CD4-positive, alpha-beta T cell treated with Interleukin-17A for 4 hours (primary cell): Measurements from ENCODE around the gene LATS2.

Experiments
- DNase-seq: peaks from one replicate; pipeline ENCODE4 v3.0.0-alpha.2; 2020; ENCODE audit warnings: mixed read lengths

The LATS2 gene

GRCh38 chr13:21061029-21061763 is at the start of gene LATS2:
Gene LATS2, minus strand, starts transcription at chr13:21061586. Its CDS starts 15,560 bp downstream, at chr13:21046026.
- DNase-seq, result peak; percentile 60

- DNase-seq, result no peak
Measured at GRCh38 chr13:21109168-21109567, 47.8 kb upstream of the LATS2 start.

GRCh38 chr13:21106089-21106488 is 44.7 kb upstream of the LATS2 start:
- DNase-seq, result no peak

GRCh38 chr13:21104199-21105019 is 43.0 kb upstream of the LATS2 start:
- no peak for DNase-seq

- no peak for DNase-seq
Measured at GRCh38 chr13:21101865-21102576, 40.6 kb upstream of the LATS2 start.

- DNase-seq, result no peak
Measured at GRCh38 chr13:21100994-21101757, 39.8 kb upstream of the LATS2 start.

GRCh38 chr13:21100211-21100610 is 38.8 kb upstream of the LATS2 start:
- DNase-seq, result no peak

GRCh38 chr13:21095311-21095710 is 33.9 kb upstream of the LATS2 start:
- DNase-seq, result no peak

GRCh38 chr13:21089830-21090229 is 28.4 kb upstream of the LATS2 start:
- DNase-seq, result no peak

GRCh38 chr13:21088534-21088933 is 27.1 kb upstream of the LATS2 start:
- DNase-seq, result no peak

- no peak for DNase-seq
Measured at GRCh38 chr13:21086929-21087328, 25.5 kb upstream of the LATS2 start.

GRCh38 chr13:21081926-21082325 is 20.5 kb upstream of the LATS2 start:
- no peak for DNase-seq

GRCh38 chr13:21080593-21080891 is 19.2 kb upstream of the LATS2 start:
- DNase-seq, result no peak

GRCh38 chr13:21079761-21080592 is 18.6 kb upstream of the LATS2 start:
- no peak for DNase-seq

GRCh38 chr13:21079221-21079620 is 17.8 kb upstream of the LATS2 start:
- DNase-seq, result no peak

GRCh38 chr13:21078501-21078900 is 17.1 kb upstream of the LATS2 start:
- DNase-seq, result no peak

- no peak for DNase-seq
Measured at GRCh38 chr13:21077788-21078353, 16.5 kb upstream of the LATS2 start.

- no peak for DNase-seq
Measured at GRCh38 chr13:21077076-21077787, 15.8 kb upstream of the LATS2 start.

GRCh38 chr13:21076253-21076652 is 14.9 kb upstream of the LATS2 start:
- no peak for DNase-seq

GRCh38 chr13:21075379-21076249 is 14.2 kb upstream of the LATS2 start:
- DNase-seq, result peak; percentile 30
